Testis (tissue), 2 donors: ENCODE data around the gene RARRES2.

Experiments
- POLR2A ChIP-seq: fragments of 450-650 bp; IDR thresholded peaks from one replicate; pipeline ENCODE4 v1.6.1; 2017; ENCODE audit warnings: antibody characterized with exemption, mild to moderate bottlenecking, moderate library complexity
- TF ChIP-seq, protein P1 (sequence below), 3 experiments: fragments of 450-650 bp in 2 of 3; fragments of 200-600 bp in 1 of 3; sonication (generic) in 1 of 3; IDR thresholded peaks; one replicate each; pipeline ENCODE4 v1.5.1; 2016 to 2019; ENCODE audit warnings: antibody characterized with exemption in 3 of 3, mild to moderate bottlenecking in 2 of 3, moderate library complexity in 1 of 3

DNA sequence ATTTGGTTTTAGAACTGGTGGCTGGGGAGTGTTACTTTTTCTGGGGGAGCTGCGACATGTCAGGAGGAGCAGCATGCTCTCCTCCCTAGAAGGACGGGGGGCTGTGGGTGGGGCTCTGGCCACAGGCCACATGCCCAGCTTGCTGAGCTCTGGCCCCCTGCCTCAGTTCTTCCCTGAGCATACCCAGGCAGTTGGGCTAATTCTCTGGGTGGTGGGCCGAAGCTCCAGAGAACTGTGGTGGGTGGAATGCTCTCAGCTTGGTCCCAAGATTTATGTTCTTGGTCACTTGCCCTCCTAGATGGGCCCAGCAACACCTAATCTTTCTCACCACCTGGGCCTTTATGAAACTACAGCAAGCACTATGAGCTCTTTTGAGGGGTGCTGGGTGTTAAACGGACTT, 32.6 kb upstream of the RARRES2 start:
- TF ChIP-seq, protein P1, sequence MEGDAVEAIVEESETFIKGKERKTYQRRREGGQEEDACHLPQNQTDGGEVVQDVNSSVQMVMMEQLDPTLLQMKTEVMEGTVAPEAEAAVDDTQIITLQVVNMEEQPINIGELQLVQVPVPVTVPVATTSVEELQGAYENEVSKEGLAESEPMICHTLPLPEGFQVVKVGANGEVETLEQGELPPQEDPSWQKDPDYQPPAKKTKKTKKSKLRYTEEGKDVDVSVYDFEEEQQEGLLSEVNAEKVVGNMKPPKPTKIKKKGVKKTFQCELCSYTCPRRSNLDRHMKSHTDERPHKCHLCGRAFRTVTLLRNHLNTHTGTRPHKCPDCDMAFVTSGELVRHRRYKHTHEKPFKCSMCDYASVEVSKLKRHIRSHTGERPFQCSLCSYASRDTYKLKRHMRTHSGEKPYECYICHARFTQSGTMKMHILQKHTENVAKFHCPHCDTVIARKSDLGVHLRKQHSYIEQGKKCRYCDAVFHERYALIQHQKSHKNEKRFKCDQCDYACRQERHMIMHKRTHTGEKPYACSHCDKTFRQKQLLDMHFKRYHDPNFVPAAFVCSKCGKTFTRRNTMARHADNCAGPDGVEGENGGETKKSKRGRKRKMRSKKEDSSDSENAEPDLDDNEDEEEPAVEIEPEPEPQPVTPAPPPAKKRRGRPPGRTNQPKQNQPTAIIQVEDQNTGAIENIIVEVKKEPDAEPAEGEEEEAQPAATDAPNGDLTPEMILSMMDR (IDR thresholded peaks at IDR 0.05), result no peak
- no peak for TF ChIP-seq POLR2A
